ENCODE data around the gene AUTS2.

The AUTS2 gene

GRCh38 chr7:69800495-69800894, 202.2 kb downstream of the AUTS2 start:
- DNase-seq: no peak

DNA sequence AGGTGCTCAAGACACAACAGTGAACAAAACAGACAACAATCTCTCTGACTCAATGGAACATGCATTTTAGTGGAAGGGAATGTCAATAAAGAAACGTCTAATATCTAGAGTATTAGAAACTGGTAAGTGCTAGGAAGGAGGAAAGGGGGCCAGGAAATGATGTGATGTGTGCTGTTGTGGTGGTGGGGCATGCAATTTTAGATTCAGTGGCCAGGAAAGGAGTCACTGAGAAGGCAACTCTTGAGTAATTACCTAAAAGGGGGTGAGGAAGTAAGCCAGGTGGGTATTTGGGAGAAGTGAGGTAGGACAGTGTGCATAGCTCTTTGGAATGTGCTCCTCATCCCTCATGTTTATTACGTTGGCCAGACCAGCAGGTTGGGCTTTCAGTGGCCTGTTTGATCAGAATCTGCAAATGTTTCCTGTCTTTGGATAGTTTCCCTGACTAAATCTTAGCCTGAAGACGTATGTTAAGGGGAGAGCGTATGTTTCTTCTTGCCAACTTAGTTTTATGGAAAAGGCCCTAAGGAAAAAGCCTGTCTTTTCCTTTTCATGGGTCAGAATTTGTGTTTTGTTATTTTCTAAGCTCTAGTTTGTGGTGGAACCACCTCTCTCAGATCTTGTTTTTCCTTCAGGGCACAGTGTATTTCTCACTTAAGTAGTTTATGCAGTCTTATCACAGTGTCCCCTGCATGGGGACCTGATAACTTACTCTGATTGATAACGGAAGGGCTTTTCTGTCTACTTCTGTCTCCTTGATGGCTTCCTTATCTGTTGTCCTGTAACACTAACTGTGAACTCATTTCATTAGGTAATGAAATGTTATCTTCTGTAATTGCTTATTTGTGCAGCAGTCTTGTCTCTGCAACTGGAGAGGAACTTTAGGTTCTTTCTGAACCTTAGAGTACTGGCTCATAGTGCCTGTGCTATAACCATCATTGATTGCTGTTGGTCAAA, 203.7 kb downstream of the AUTS2 start:
- no peak for DNase-seq

- DNase-seq: no peak
Observed at GRCh38 chr7:69803699-69804516, 205.6 kb downstream of the AUTS2 start.

DNA sequence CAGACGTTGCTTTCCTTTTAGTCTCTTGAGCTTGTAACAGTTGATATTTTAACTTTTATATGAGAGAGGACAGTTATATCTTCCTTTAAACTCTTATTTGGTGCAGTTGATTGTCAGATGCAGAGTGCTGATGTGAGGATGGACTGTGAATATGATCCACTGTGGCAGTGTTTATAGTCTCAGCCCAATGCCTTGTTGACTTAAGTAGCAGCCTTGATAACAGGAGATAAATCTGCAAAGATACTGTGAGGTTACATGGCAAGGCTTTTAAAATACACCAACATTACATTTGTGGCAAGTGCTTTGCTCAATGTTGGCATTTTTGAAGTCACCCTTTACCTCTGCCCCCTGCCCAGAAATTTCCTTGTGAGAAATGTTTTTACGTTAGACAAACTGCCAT, 206.7 kb downstream of the AUTS2 start:
- no peak for DNase-seq

- no peak for DNase-seq
Observed at GRCh38 chr7:69808391-69808790, 210.1 kb downstream of the AUTS2 start.

DNA sequence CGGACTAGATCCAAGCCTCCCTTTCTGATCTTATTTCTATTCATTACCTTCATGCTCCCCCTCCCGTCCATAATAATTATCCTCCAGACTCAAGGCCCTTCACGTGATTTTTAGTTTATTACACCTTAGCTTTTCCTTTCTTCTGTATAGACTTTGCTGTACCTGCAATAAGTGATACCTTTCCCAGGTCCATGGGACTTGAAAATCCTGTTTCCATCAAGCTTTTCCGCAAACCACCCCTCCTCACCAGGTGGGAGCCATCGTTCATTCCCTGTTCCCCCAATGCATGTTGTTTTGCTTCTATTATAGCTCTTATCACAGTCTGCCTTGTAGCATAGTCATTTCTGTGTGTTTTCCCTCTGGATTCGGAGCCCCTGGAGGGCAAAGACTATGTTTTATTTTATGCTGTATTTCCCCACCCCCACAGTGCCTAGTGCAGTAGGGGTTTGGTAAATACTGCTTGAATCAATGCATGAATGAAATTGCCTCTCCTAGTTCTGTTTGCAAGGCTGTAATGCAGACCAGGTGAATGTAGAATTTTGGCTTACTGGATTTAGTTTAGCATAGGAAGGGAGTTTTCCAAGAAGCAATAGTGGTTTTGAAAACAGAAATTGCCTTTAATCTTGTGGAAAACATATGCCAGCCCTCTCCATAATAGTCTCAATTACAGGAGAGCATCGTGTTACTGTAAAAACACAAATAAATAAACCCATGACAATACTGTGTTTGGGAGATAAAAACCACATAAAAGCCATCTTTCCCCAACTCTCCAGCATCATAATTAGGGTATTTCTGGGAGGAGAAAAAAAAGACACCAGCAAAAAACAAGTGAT, 213.4 kb downstream of the AUTS2 start:
- DNase-seq: no peak

- no peak for DNase-seq
Observed at GRCh38 chr7:69812756-69813155, 214.5 kb downstream of the AUTS2 start.

- no peak for DNase-seq
Observed at GRCh38 chr7:69813637-69814240, 215.5 kb downstream of the AUTS2 start.

DNA sequence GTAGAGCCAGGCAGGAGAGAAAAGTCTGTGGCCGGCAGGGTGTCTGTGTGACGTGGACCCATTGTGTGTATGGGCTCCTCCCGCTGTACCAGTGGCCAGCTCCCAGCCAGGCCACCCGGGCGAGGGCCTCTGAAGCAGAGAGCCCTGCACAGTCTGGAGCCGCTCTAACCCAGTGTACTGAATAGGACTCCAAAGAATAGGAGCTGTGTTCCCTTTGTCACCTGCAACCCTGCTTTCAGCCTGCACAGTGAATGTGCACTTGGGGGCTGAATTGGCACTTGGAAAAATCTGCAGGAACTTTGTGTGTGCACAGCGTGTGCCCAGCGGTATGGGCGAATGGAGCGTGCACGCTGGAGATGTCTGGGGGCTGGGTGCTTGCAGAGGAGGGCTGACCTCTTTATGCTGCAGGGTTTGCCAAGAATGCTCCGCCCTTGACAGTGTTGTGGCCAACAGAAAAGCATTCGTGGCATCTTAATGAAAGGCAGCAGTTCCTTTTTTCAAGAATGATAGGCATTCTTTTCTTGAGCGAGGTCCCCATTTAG, 216.2 kb downstream of the AUTS2 start:
- DNase-seq: no peak

- DNase-seq: no peak
Observed at GRCh38 chr7:69816501-69816900, 218.2 kb downstream of the AUTS2 start.

DNA sequence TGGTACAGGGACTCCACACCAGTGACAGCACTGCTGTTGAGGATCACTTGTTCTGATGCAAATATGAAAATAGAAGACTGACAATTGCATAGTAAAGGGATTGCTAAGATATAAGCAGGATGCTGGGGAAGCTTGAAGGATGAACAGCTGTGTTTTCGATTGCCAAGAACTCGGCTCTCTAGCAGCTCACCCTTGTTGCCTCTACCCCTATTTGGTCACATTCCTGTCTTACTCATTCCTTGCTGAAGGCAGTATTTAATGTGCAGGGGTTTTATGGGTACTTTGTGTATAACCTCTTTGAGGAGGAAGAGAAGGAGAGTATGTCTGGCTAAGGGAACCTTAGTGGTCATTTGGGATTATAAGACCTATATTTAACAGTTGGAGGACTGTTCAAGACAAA, 218.8 kb downstream of the AUTS2 start:
- no peak for DNase-seq

DNA sequence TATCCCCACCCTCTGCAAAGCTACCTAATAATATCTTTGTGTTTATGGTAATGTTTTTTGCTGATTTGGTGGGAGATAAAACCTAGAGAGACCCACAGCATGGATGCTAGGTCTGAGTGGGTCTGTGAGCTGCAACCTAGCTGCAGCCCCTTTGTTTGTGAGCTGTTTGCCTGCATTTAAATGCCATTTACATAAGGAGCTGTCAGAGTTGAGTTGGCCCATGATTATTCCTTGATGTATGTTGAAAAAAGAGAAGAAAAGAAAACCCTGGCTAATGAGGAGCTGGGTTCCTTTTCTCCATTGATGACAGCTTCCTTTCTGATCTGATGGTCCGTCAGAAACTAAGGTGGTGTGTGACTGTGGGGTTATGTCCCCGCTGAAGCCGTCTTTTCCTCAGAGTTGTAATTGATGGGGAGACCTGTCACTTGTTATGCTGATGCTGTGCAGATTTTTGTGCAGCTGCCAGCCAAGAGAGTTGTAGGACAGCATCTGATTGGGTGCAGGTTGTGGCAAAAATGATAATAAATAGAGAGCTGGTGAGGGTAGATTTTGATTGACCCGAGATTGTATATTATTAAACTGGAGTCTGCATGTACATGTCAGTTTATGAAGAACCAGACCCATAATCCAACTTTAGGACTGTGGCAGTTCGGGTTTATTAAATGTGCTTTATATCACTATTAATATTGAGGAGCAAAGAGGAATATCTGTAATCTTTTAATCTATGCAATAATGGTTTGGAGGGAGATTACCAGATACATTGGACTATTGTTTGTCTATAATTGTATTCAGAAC, 219.8 kb downstream of the AUTS2 start:
- DNase-seq: no peak

- no peak for DNase-seq
Observed at GRCh38 chr7:69818636-69819332, 220.5 kb downstream of the AUTS2 start.

- no peak for DNase-seq
Observed at GRCh38 chr7:69819333-69819705, 221.0 kb downstream of the AUTS2 start.

- DNase-seq: no peak
Observed at GRCh38 chr7:69820479-69821192, 222.4 kb downstream of the AUTS2 start.

DNA sequence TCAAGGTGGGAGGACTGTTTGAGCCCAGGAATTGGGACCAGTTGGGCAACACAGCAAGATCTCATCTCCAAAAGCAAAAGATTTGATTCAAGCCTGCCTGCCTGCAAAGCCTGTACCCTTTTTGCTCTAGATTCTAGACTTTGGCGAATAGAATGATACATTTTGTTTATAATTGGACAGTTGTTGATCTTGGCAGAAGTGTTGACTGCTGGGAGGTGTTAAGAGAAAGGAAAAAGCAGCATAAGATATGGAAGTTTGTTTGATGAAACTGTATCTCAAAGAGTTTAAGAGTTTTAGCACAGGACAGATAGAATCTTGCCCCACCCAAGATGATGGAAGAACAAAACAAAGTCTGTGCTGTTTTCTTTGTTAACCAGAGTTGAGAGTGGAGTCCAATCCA, 224.1 kb downstream of the AUTS2 start:
- DNase-seq: no peak

DNA sequence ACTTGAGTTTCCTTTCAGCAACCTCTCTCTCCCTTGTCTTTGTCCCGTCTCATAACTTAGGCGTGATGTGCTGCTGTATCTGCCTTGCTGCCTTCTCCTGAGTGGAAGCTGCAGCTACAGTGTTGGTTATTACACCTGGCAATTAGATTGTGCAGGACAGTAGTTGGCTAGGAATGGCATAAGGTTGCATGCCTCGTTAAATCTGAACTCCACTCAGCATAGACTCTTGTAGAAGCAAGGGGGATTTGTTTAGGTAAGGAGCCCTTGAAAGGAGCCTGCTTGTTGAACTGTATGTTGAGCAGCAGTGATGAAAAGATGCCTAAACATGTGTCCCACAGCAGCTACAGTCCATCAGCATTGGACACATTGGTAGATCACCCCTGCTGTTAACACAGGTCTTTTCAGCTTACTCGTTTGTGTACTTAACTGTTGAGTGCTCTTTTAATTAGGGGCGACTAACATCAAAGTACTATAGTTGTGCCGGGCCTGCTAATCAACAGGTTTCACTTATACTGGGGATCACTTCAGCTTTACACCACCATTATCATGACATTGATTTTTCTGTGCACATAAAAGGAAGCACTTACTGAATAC, 225.0 kb downstream of the AUTS2 start:
- DNase-seq: peak; percentile 75

GRCh38 chr7:69825113-69825972, 227.1 kb downstream of the AUTS2 start:
- peak; percentile 57 for DNase-seq

DNA sequence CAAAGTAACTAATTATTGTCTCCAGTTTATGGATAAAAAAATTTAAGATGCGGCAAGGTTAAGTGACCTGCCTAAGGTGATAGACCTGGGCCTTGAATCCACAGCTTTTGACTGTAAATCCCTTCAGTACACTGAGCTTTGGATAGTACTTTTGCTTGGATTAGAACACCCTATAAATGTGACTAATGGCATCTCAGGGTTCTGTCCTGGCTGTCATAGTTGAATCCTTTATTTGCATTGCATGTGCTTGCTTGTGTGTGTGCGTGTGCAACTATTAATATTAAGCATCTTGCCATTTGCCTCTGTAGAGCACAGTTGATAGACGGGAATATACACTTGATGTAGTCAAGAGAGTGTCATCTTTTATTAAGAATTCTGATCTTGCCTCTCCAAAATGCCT, 228.0 kb downstream of the AUTS2 start:
- no peak for DNase-seq
